HUDEP-2 (cell line): ENCODE results near the gene ITPK1.

Source experiments
- DNase-seq, 76 experiments: peaks; one replicate each; lab custom pipeline; 2025; ENCODE audit not compliant: unreplicated experiment in 76 of 76; lab: John Stamatoyannopoulos, UW

Gene ITPK1

GRCh38 chr14:92980866-92981265 is 134.9 kb downstream of the ITPK1 start:
- no peak for DNase-seq

- no peak for DNase-seq
Observed at GRCh38 chr14:92978229-92979021, 137.3 kb downstream of the ITPK1 start.

- no peak for DNase-seq
Observed at GRCh38 chr14:92976268-92976667, 139.5 kb downstream of the ITPK1 start.

GRCh38 chr14:92974541-92975345 is 141.0 kb downstream of the ITPK1 start:
- DNase-seq = no peak

GRCh38 chr14:92973798-92974372 is 141.8 kb downstream of the ITPK1 start:
- DNase-seq = no peak

GRCh38 chr14:92973261-92973797 is 142.4 kb downstream of the ITPK1 start:
- peak in 65 of 76 experiments; percentile 5 to 79 (median 42) for DNase-seq

- peak in 2 of 76 experiments; percentile 1 to 9 for DNase-seq
Observed at GRCh38 chr14:92971601-92972180, 144.0 kb downstream of the ITPK1 start.

- DNase-seq = no peak
Observed at GRCh38 chr14:92970271-92970670, 145.5 kb downstream of the ITPK1 start.

- no peak for DNase-seq
Observed at GRCh38 chr14:92969871-92970270, 145.9 kb downstream of the ITPK1 start.

GRCh38 chr14:92969430-92969829 is 146.3 kb downstream of the ITPK1 start:
- DNase-seq = no peak

GRCh38 chr14:92968291-92969020 is 147.3 kb downstream of the ITPK1 start:
- no peak for DNase-seq

GRCh38 chr14:92967346-92967926 is 148.3 kb downstream of the ITPK1 start:
- no peak for DNase-seq

GRCh38 chr14:92965281-92965680 is 150.4 kb downstream of the ITPK1 start:
- no peak for DNase-seq

GRCh38 chr14:92964124-92965109 is 151.3 kb downstream of the ITPK1 start:
- DNase-seq = no peak

- no peak for DNase-seq
Observed at GRCh38 chr14:92963301-92964123, 152.2 kb downstream of the ITPK1 start.

GRCh38 chr14:92962831-92963095 is 153.0 kb downstream of the ITPK1 start:
- no peak for DNase-seq

GRCh38 chr14:92962031-92962830 is 153.5 kb downstream of the ITPK1 start:
- no peak for DNase-seq

GRCh38 chr14:92961567-92961855 is 154.2 kb downstream of the ITPK1 start:
- DNase-seq = no peak
